Panc1 (cell line): ENCODE data around the gene NTRK2. TPM values are rescaled to one million over a fixed set of nuclear protein-coding genes. Genes with fewer than 3 reads are reported as not detected.

Experiments
- ATAC-seq: fragments of 200-7000 bp; cut with Tn5 transposase; 2 replicates; pipeline ENCODE4 v1.9.1; 2020; ENCODE audit warnings: mild to moderate bottlenecking, moderate library complexity
- BruUV-seq: library from RNA; stranded (reverse); fragments of 400-500 nt; replicated peaks from 2 replicates; lab custom pipeline; 2021; lab: Mats Ljungman, UMichigan
- CTCF ChIA-PET: fragments of 300-600 bp; sonication (Branson Sonifier 250); formaldehyde crosslinking; loops from one replicate; lab custom pipeline; 2022; ENCODE audit warnings: antibody characterized with exemption; lab: Charles Lee
- POLR2A ChIA-PET: fragments of 300-600 bp; sonication (Branson Sonifier 250); formaldehyde crosslinking; loops from one replicate; lab custom pipeline; 2022; ENCODE audit warnings: antibody characterized with exemption; lab: Charles Lee
- DNase-seq: peaks from one replicate; pipeline ENCODE4 v3.0.0-alpha.2; 2010; ENCODE audit warnings: low read depth, low spot score
- H3K27ac ChIP-seq: 2 replicates; pipeline ENCODE4 v1.5.1; 2011; ENCODE audit warnings: mild to moderate bottlenecking, low read length, inconsistent platforms
- H3K27me3 ChIP-seq: fragments of 200-500 bp; sonication (Bioruptor generic); 2 replicates; pipeline ENCODE4 v1.6.0; 2014; ENCODE audit warnings: low read length, inconsistent platforms; ENCODE audit not compliant: control insufficient read depth, insufficient read depth
- H3K36me3 ChIP-seq: fragments of 200-500 bp; sonication (Bioruptor generic); 2 replicates; pipeline ENCODE4 v1.5.1; 2014; ENCODE audit warnings: inconsistent platforms, mild to moderate bottlenecking, low read length, moderate library complexity; ENCODE audit not compliant: control insufficient read depth, insufficient read depth
- H3K4me1 ChIP-seq: 2 replicates; pipeline ENCODE4 v1.5.1; 2011; ENCODE audit warnings: inconsistent platforms, mild to moderate bottlenecking, low read length, moderate library complexity; ENCODE audit not compliant: control insufficient read depth, insufficient read depth
- H3K4me3 ChIP-seq, 2 experiments: 2 replicates each; pipeline ENCODE4 v1.5.1; 2011 to 2012; ENCODE audit warnings: low read depth in 2 of 2, low read length in 2 of 2, mild to moderate bottlenecking in 2 of 2, inconsistent platforms in 1 of 2, moderate library complexity in 1 of 2
- H3K9me3 ChIP-seq: fragments of 200-500 bp; sonication (Bioruptor generic); 2 replicates; pipeline ENCODE4 v1.5.1; 2014; ENCODE audit warnings: low read depth, mild to moderate bottlenecking, inconsistent platforms, low read length, moderate library complexity; ENCODE audit not compliant: control insufficient read depth, insufficient read depth
- CTCF ChIP-seq: fragments of 450-650 bp; IDR thresholded peaks from 2 replicates; pipeline ENCODE4 v1.5.1; 2017; ENCODE audit warnings: mild to moderate bottlenecking
- POLR2AphosphoS5 ChIP-seq: IDR thresholded peaks from 2 replicates; pipeline ENCODE4 v1.6.1; 2012; ENCODE audit warnings: mild to moderate bottlenecking, low read depth, low read length, moderate library complexity
- REST ChIP-seq, 2 experiments: IDR thresholded peaks; 2 replicates each; pipeline ENCODE4 v1.6.1; 2011 to 2012; ENCODE audit warnings: low read depth in 2 of 2, control low read depth in 1 of 2, low read length in 1 of 2, mild to moderate bottlenecking in 1 of 2, moderate library complexity in 1 of 2; ENCODE audit not compliant: insufficient read depth in 1 of 2
- SIN3A ChIP-seq: IDR thresholded peaks from 2 replicates; pipeline ENCODE4 v1.6.1; 2012; ENCODE audit warnings: low read depth, mild to moderate bottlenecking, low read length, moderate library complexity, borderline replicate concordance; ENCODE audit not compliant: insufficient read depth
- TCF7L2 ChIP-seq: IDR thresholded peaks from 2 replicates; pipeline ENCODE4 v1.6.1; 2011; ENCODE audit warnings: mild to moderate bottlenecking, low read depth, low read length, inconsistent platforms
- in situ Hi-C: cut with HindIII; loops from 2 replicates; pipeline ENCODE4 v1.10.0; 2016; ENCODE audit warnings: low sequenced_read_pairs, low pct_unique_long_range_greater_than_20kb
- intact Hi-C: fragments of 100-400 bp; cut with micrococcal nuclease; formaldehyde crosslinking; loops from one replicate; pipeline ENCODE4 v1.10.0; 2022; ENCODE audit not compliant: unreplicated experiment
- total RNA-seq: library from RNA; stranded (reverse); gene quantifications from one replicate; pipeline ENCODE4 v1.2.1, GENCODE V29; 2021; ENCODE audit not compliant: unreplicated experiment

The NTRK2 gene
- total RNA-seq, 1 experiment from 2014 or later, result 0.23 TPM

GRCh38 chr9:84856181-84856632, 186.7 kb downstream of the NTRK2 start:
- BruUV-seq, result no TSS peak
- POLR2A ChIA-PET, result interaction anchor here (0.7 kb wide), 1 partner anchor 45 kb away, joined by 4 read pairs; no protein-coding TSS in a partner anchor
- ATAC-seq, result no peak
- DNase-seq, result no peak
- no peak overlapping the region for H3K4me3 ChIP-seq
- TF ChIP-seq SIN3A, result no peak
- TF ChIP-seq TCF7L2, result no peak
- TF ChIP-seq CTCF, result no peak
- no peak for TF ChIP-seq REST (IDR thresholded peaks at IDR 0.05; ENCODE audit: insufficient read depth in 1 of 2, low read depth in 2 of 2, low read length in 1 of 2)
- no peak for TF ChIP-seq POLR2AphosphoS5
- H3K27me3 ChIP-seq, result no peaks in the 10 kb centered on the region
- in situ Hi-C loops, result no loop called here
- H3K4me1 ChIP-seq, result no peaks in the 10 kb centered on the region
- CTCF ChIA-PET, result no interaction called here
- intact Hi-C loops, result no loop called here
- H3K9me3 ChIP-seq, result no peaks in the 10 kb centered on the region
- no peaks in the 10 kb centered on the region for H3K36me3 ChIP-seq
- no peak overlapping the region for H3K27ac ChIP-seq

GRCh38 chr9:84857211-84857610, 187.7 kb downstream of the NTRK2 start:
- H3K4me3 ChIP-seq, result no peak overlapping the region
- no peaks in the 10 kb centered on the region for H3K36me3 ChIP-seq
- H3K27ac ChIP-seq, result no peak overlapping the region
- no peak for DNase-seq
- BruUV-seq, result no TSS peak
- intact Hi-C loops, result no loop called here
- ChIA-PET CTCF (no interaction called here), POLR2A (interaction anchor here (0.5 to 0.7 kb wide), 3 partner anchors 46 to 1238 kb away, joined by 3 to 4 read pairs (median 4); no protein-coding TSS in a partner anchor)
- no peak for ATAC-seq
- H3K9me3 ChIP-seq, result no peaks in the 10 kb centered on the region
- H3K27me3 ChIP-seq, result no peaks in the 10 kb centered on the region
- no peaks in the 10 kb centered on the region for H3K4me1 ChIP-seq
- in situ Hi-C loops, result no loop called here
- TF ChIP-seq SIN3A (no peak), REST (IDR thresholded peaks at IDR 0.05; ENCODE audit: insufficient read depth in 1 of 2, low read depth in 2 of 2, low read length in 1 of 2) (no peak), TCF7L2 (no peak), POLR2AphosphoS5 (no peak), CTCF (no peak)
